HEK293T (cell line): ENCODE measurements around the gene MUL1.

Experiments
- ELF4 ChIP-seq: fragments of 450-650 bp; IDR thresholded peaks from 2 replicates; pipeline ENCODE4 v1.6.1; 2017; ENCODE audit warnings: antibody characterized with exemption
- FOXK2 ChIP-seq: fragments of 450-650 bp; IDR thresholded peaks from 2 replicates; pipeline ENCODE4 v1.6.1; 2016; ENCODE audit warnings: mild to moderate bottlenecking
- FOXM1 ChIP-seq: fragments of 450-650 bp; IDR thresholded peaks from 2 replicates; pipeline ENCODE4 v1.6.1; 2017; ENCODE audit warnings: mild to moderate bottlenecking, borderline replicate concordance
- PKNOX1 ChIP-seq: fragments of 450-650 bp; IDR thresholded peaks from 2 replicates; pipeline ENCODE4 v1.6.1; 2016

- TF ChIP-seq FOXM1 (no peak), ELF4 (no peak), PKNOX1 (peak; percentile 76), FOXK2 (no peak)
Observed at GRCh38 chr1:20521960-20522861, 14.3 kb upstream of the MUL1 start.
